Rectal smooth muscle tissue (tissue), 1 donor: ENCODE data around the gene SYCP2.
A peak's percentile ranks its signal among the peaks of the same experiment; 100 is the strongest.

Source experiments
- H3K27ac ChIP-seq: one replicate; pipeline ENCODE4 v1.7.0; 2013; ENCODE audit warnings: low read depth, low read length, inconsistent platforms
- H3K27me3 ChIP-seq: one replicate; pipeline ENCODE4 v1.7.0; 2013; ENCODE audit warnings: low read length; ENCODE audit not compliant: control insufficient read depth, insufficient read depth
- H3K36me3 ChIP-seq: one replicate; pipeline ENCODE4 v1.7.0; 2013; ENCODE audit warnings: low read length; ENCODE audit not compliant: control insufficient read depth, insufficient read depth
- H3K4me1 ChIP-seq: one replicate; pipeline ENCODE4 v1.7.0; 2013; ENCODE audit warnings: low read length; ENCODE audit not compliant: control insufficient read depth, insufficient read depth
- H3K4me3 ChIP-seq: one replicate; pipeline ENCODE4 v1.7.0; 2013; ENCODE audit warnings: low read length
- H3K9ac ChIP-seq: one replicate; pipeline ENCODE4 v1.7.0; 2013; ENCODE audit warnings: low read length

Gene SYCP2

DNA sequence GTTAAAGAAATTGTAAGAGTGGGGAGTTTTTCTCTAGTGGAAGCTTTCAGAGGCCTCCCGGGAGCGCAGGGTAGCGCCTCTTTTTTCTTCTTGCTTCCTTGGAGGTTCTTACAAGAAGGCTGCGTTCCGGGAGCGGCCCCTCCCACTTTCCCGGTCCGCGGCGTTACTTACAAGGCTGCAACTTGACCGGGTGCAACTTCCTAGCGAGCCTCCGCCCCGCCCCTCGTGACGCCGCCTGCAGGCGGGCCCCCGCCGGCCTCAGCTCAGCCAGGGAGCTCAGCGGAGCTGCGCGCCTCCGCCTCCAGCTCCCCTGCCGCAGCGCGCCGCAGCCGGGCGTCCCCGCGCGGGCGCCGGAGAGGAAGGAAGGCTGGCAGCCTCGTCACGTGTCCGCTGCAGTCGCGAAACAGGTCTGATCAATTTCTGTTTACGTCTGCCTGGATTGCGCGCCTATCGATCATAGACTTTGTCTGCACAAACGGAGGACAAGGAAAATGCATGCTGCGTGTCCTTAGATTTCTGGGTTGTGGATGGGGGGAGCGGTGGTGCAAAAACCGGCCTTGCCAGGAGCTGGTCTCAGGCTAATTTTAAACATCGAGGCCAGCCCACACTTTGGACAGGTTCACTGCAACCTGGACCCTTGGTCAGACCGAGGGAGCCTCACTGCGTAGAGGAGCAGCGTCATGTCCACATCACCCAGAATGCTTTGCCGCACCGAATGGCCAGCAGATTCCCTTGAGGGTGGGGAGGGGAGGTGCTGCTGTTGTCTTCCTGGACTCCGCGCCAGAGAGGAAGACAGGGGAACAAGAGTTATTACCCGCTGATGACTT is 6.9 kb upstream of the SYCP2 start, which contains the start of the genes FAM217B and PPP1R3D:
Gene FAM217B, plus strand, starts transcription at position 261 of the 827 bp plus-strand sequence. CDS start 3,555 bp downstream, outside the sequence.
Gene PPP1R3D, minus strand, starts transcription at position 177 of the 827 bp plus-strand sequence. CDS start 374 bp downstream, outside the sequence.
- H3K4me1 ChIP-seq, result peaks cover 12% of the 10 kb centered on the region

DNA sequence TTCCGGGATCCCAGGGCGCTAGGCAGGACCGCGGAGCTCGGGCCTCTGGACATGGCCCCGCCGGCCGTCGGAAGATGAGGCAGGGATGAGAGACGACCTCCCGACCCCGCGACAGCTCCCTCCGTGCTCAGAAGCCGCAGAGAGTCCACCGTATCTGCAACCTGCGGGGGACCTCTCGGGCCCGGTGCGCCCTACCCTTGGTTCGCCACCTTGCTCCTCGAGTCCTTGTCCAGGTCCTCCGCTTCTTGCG is 6.4 kb upstream of the SYCP2 start:
- Histone ChIP-seq H3K9ac (peak overlapping the region; percentile 75), H3K4me3 (peak overlapping the region; percentile 98), H3K4me1 (peaks cover 12% of the 10 kb centered on the region), H3K27me3 (no peaks in the 10 kb centered on the region), H3K36me3 (peaks cover 9% of the 10 kb centered on the region), H3K27ac (peak overlapping the region; percentile 100)

More for the DNA sequence above, 6.9 kb upstream of the SYCP2 start, which contains the start of the genes FAM217B and PPP1R3D:
- Histone ChIP-seq H3K4me3 (peak within 1 kb of the TSS; percentile 98), H3K27me3 (no peaks in the 10 kb centered on the region), H3K9ac (peak within 1 kb of the TSS; percentile 97), H3K27ac (peak within 1 kb of the TSS; percentile 100), H3K36me3 (peaks cover 9% of the 10 kb centered on the region)

DNA sequence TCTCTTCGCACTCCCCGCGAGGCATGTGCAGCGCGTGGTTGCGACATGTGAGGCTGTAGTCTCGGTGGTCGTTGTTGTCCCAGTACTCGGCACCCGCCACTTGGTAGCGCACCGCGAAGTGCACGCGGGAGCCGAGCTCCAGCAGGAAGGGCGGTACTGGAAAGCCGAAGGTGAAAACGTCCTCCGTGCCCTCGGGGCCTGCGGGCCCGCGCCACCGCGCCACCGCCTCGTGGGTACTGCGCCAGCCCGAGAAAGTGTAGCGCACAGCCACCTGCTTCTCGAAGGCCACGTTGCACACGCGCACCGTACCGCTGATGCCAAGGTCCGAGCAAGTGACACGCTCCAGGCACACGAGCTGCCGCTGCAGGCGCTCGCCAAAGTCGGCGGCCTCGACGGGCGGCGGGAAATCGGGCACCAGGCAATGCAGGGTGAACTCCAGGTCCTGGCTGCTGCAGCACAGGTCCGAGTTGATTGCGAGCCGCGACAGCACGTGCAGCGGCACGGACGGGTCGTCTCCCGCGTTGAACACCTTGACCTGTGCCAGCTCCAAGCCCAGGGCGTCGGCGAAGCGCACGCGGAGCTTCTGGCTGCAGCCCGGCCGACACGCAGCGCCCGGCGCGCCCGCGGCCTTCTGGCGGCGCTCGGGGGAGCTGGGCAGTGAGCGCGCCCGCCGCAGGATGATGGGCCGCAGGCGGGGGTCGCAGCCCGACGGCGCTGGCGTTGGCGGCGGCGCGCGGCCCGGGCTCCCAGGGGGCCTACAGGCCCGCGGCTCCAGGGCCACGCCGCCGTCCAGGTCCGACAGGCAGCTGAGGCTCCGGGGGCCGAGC is 5.8 kb upstream of the SYCP2 start:
- H3K27me3 ChIP-seq, result no peaks in the 10 kb centered on the region
- peaks cover 6% of the 10 kb centered on the region for H3K36me3 ChIP-seq
- peak overlapping the region; percentile 98 for H3K4me3 ChIP-seq
- H3K4me1 ChIP-seq, result peaks cover 12% of the 10 kb centered on the region
- H3K27ac ChIP-seq, result peak overlapping the region; percentile 100
- H3K9ac ChIP-seq, result peak overlapping the region; percentile 75

DNA sequence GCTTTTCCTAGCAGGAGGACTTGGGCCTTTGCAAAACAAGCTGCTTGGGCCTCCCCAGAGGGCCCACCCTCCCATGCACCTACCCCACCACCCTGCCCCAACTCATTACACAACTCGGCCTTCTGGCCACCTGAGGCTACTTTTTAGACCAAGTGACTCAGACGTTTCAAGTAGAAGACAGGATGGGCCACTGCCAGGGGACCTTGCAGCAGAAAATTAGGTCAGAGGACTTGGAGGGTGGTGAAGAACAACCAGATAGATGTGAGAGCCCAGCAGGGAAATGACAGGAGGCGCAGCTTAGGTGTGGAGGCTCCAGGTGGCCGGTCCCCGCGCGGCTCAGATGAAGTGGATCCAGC is 5.2 kb upstream of the SYCP2 start:
- Histone ChIP-seq H3K9ac (no peak overlapping the region), H3K36me3 (peaks cover 3% of the 10 kb centered on the region), H3K27me3 (no peaks in the 10 kb centered on the region), H3K4me1 (peaks cover 12% of the 10 kb centered on the region), H3K27ac (no peak overlapping the region), H3K4me3 (peak overlapping the region; percentile 98)

DNA sequence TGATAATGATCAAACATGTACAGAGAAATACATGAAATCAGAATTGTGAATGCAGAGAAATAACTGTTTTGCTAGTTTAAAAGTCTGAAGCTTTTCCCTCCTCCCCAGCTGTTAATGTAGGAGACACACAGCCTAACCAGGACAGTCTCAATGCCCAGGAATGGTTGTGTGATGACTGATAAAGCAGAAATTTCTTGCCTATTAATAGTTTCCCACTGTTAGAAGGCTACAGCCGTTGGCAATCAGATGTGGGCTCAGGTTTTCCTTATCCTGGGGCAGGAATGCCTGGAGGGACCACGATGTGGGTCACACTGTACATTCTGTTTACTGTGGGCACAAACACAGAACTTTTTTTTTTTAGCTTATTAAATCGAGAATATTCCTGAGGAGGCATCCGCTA is 4.8 kb upstream of the SYCP2 start:
- no peak overlapping the region for H3K27ac ChIP-seq

DNA sequence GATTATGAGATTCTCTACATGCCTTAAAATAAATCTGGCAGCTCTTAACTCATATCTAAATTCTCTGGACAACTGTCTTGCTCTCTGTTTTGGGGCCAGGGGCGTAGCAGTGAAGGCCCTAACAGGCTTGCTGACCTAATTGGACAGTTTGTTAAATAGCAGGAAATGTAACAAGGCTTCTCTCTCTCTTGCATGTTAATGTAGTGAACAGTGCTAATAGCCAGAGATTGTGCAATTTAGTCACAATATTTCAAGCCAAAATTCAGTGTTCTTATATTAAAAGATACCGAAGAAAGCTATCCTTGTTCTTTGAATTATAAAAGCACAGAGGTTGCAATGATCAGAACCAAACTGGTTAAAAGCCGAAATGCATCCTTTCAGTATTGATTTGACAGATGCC is 3.7 kb upstream of the SYCP2 start:
- H3K4me3 ChIP-seq, result no peak overlapping the region
- peaks cover 12% of the 10 kb centered on the region for H3K4me1 ChIP-seq
- H3K27ac ChIP-seq, result no peak overlapping the region
- no peak overlapping the region for H3K9ac ChIP-seq
- no peaks in the 10 kb centered on the region for H3K27me3 ChIP-seq
- H3K36me3 ChIP-seq, result peaks cover 2% of the 10 kb centered on the region

More for the DNA sequence above, 4.8 kb upstream of the SYCP2 start:
- peak overlapping the region; percentile 12 for H3K4me3 ChIP-seq
- H3K27me3 ChIP-seq, result no peaks in the 10 kb centered on the region
- peaks cover 2% of the 10 kb centered on the region for H3K36me3 ChIP-seq
- H3K9ac ChIP-seq, result no peak overlapping the region
- peaks cover 12% of the 10 kb centered on the region for H3K4me1 ChIP-seq

DNA sequence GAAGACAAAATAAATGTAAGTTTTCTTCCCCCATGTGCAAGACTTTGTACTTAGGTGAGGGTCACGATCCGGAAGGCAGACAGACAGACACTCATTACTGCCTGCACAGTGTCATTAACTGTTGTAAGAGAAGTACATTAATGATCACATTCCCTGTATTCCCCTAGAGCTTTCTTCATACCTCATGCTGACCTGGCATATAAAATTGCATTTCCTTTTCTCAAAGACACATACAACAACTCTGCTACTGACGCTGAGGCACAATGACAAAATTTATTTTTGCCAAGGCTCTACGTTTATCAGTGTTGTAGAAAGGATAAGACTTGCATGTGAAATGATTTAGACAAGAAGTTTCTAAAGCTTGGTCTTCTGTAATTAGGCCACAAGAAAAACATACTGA is 3.0 kb upstream of the SYCP2 start:
- Histone ChIP-seq H3K4me1 (peaks cover 10% of the 10 kb centered on the region), H3K4me3 (no peak overlapping the region), H3K27ac (no peak overlapping the region), H3K27me3 (no peaks in the 10 kb centered on the region), H3K36me3 (peaks cover 2% of the 10 kb centered on the region), H3K9ac (no peak overlapping the region)

DNA sequence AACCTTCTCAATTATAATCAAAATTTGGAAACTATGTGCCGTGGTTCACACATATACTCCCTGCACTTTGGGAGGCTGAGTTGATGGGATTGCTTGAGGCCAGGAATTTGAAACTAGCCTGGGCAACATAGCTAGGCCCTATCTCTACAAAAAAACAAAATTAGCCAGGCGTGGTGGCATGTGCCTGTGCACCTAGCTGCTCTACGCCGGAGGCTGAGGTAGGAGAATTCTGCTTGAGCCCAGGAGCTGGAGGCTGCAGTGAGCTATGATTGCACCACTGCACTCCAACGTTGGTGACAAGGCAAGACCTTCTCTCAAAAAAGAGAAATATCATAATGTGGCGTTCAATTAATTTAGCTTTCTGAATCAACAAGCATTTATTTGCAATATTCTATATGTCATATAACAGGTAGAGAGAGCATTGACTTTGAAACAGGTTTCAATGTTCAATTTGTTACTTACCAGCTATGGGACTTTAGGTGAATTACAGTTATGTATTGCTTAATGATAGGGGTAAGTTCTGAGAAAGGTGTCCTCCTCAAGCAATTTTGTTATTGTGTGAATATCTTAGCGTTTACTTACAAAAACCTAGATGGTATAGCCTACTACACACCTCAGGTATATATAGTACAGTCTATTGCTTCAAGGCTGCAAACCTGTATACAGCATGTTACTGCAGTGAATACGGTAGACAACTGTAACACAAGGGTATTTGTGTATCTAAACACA is 2.2 kb upstream of the SYCP2 start:
- Histone ChIP-seq H3K27ac (no peak overlapping the region), H3K4me3 (no peak overlapping the region), H3K4me1 (peaks cover 10% of the 10 kb centered on the region), H3K9ac (no peak overlapping the region), H3K36me3 (peaks cover 2% of the 10 kb centered on the region), H3K27me3 (no peaks in the 10 kb centered on the region)

DNA sequence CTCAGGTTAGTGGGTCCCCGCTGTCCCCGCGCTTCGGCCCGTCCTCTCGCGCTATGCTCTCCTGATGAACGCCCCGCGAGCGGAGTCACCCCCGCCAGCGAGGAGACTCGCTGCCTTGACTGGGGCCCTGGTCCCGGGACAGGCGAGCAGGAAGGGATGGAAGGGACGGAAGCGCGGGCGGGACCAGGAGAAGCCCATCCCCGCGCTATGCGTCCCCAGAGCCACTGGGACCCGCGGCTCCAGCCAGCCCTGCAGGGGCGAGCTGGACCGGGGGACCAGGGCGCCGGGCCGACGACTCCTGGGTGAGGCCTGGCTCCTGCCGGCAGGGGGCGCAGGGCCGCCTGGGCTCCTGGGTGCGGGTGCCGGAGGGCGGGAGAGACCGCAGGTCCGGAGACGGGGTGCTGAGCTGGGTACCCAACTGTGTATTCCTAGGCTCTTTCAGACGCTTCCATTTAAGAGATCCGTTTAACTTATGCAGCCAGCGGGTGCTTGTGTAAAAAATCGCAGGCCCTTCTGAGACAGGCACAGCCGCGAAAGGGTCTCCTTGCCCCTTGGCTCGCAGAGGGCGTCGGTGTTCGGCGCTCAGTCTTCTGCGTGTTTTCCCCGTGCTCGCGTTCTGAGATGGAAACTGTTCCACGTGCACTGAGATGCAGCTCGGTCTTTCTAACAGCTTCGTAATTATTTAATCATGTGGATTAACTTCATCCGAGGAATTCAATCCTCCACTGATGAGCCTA is 580 bp upstream of the SYCP2 start:
- peak overlapping the region; percentile 49 for H3K27ac ChIP-seq

DNA sequence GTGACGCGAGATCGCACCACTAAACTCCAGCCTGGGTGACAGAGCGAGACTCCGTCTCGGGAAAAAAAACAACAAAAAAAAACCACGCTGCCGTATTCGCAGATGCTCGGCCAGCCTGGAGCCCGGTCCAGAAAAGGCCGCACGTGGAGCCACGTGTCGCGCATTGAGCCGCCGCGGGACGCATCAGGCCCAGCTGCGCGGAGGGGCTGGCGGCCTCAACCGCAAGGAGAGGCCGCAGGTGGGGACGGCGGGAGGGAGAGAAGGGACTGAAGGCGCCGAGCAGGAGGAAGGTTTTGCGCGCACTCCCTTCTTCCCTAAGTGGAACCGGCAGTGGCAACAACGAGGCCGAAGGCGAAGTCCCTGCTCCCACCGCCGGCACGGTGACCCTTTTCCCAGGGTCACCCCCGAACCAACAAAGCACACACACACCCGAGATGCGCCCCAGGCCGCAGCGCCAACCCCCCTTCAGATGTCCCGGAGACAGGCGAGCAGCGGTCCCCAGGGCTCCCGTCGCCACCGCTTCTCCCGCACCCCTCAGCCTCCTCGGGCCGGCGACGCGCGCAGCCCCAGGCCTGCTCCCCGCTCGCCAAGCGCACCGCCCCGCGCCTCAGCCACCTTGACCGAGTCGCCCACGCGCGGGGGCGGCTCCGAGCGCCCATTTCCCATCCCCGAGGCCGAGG is 681 bp downstream of the SYCP2 start:
- Histone ChIP-seq H3K27ac (no peak overlapping the region), H3K27me3 (no peaks in the 10 kb centered on the region), H3K4me3 (no peak overlapping the region), H3K4me1 (peaks cover 3% of the 10 kb centered on the region), H3K36me3 (peaks cover 2% of the 10 kb centered on the region), H3K9ac (no peak overlapping the region)

More for the DNA sequence above, 580 bp upstream of the SYCP2 start:
- Histone ChIP-seq H3K27me3 (no peaks in the 10 kb centered on the region), H3K9ac (no peak overlapping the region), H3K4me1 (peaks cover 10% of the 10 kb centered on the region), H3K4me3 (peak overlapping the region; percentile 75), H3K36me3 (peaks cover 2% of the 10 kb centered on the region)

DNA sequence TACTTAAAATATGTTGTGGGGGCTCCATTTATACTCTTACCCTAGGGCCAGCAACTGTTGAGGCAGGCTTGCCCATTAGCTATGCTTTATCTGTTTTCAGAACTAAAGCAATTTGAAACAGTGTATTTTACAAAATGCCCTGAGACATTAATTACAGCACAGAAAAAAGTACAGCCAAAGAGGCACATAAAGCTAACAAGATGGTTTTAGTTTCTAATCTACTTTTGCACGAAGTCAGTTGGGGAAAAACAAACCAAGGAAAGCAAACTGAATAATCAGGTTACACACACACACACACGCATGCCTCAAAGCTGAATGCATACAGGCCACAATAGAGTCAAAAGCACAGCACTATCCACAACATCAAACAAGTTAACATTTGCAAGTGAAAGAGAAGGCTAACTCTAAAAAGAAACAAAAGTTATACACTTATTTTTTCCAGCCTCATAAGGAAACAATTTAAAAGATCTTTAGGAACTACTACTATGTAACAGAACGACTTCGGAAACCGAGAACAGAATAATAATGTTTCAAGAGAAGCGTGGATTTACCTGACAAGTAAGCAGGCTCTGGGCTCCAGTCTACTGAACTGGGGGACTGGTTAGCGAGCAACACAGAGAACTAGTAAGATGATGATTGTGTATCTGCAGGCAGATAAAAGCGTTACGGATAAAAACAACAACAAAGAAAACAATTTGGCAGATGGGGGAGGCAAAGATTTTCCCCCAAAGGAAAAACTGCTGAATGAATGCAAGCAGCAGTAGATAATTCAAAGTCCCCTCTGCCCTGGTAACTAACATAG is 1.7 kb downstream of the SYCP2 start:
- Histone ChIP-seq H3K4me1 (no peaks in the 10 kb centered on the region), H3K36me3 (peaks cover 2% of the 10 kb centered on the region), H3K27me3 (no peaks in the 10 kb centered on the region), H3K27ac (no peak overlapping the region), H3K9ac (no peak overlapping the region), H3K4me3 (no peak overlapping the region)
